ENCODE results near the gene CNN2. TPM values are rescaled to one million over a fixed set of nuclear protein-coding genes. Genes with fewer than 3 reads are reported as not detected.

The CNN2 gene
- total and polyA plus RNA-seq, 2 of the 4 experiments (the other 2 are of a cell fraction), result 272 to 395 TPM

- Histone ChIP-seq H4K20me1 (ENCODE audit: insufficient read depth, low read length) (no peaks in the 10 kb centered on the region), H4K91ac (ENCODE audit: insufficient read depth, low read depth, low read length) (no peak overlapping the region), H3K27me3 (ENCODE audit: control insufficient read depth, insufficient read depth, low read length) (no peaks in the 10 kb centered on the region), H3K4me3 (ENCODE audit: insufficient read depth, low read depth, low read length) (no peak overlapping the region), H2AK5ac (ENCODE audit: low read depth, low read length) (no peak overlapping the region), H4K5ac (ENCODE audit: low read depth, low read length) (no peak overlapping the region), H3K4ac (ENCODE audit: low read depth, low read length) (no peak overlapping the region), H4K8ac (ENCODE audit: low read depth in 2 of 2, low read length in 2 of 2) (no peak overlapping the region), H3K79me1 (ENCODE audit: low read depth in 1 of 2, low read length in 2 of 2) (no peaks in the 10 kb centered on the region), H3K9ac (ENCODE audit: low read depth, low read length) (no peak overlapping the region), H3K36me3 (ENCODE audit: control insufficient read depth, insufficient read depth, low read length) (no peaks in the 10 kb centered on the region), H3K9me3 (ENCODE audit: control insufficient read depth, insufficient read depth, low read length) (peaks cover 6% of the 10 kb centered on the region; the same call in 1 of the 2 replicates), H2AFZ (replicated peaks; ENCODE audit: low read length, poor library complexity) (no peak overlapping the region), H3K4me2 (ENCODE audit: low read depth, low read length) (no peak overlapping the region), H2BK20ac (ENCODE audit: low read depth, low read length) (no peak overlapping the region), H2BK120ac (ENCODE audit: low read depth, low read length) (no peak overlapping the region), H2BK5ac (ENCODE audit: low read depth, low read length, poor library complexity, severe bottlenecking) (no peak overlapping the region), H2AK9ac (replicated peaks; ENCODE audit: low read depth, low read length, poor library complexity) (no peak overlapping the region), H3K56ac (ENCODE audit: extremely low read depth, insufficient read depth, low read length) (no peak overlapping the region), H3K18ac (ENCODE audit: low read depth, low read length) (no peak overlapping the region), H3K4me1 (ENCODE audit: control insufficient read depth, insufficient read depth, low read length) (no peaks in the 10 kb centered on the region), H3K27ac (ENCODE audit: insufficient read depth, low read length) (no peak overlapping the region), H2BK15ac (ENCODE audit: low read depth, low read length) (no peak overlapping the region), H3K9me1 (ENCODE audit: insufficient read depth, low read length) (no peaks in the 10 kb centered on the region), H3K23ac (ENCODE audit: low read depth, low read length) (no peak overlapping the region), H3K14ac (replicated peaks; ENCODE audit: low read depth, low read length) (no peak overlapping the region)
- intact Hi-C loops (cut with micrococcal nuclease) (no loop called here), in situ Hi-C loops (cut with MboI; ENCODE audit: low sequenced_read_pairs) (no loop called here), dilution Hi-C loops (cut with HindIII; ENCODE audit: low sequenced_read_pairs, unreplicated experiment) (no loop called here)
- POLR2A ChIA-PET (ENCODE audit: unreplicated experiment), result no interaction called here
- TF ChIP-seq RAD21 (IDR thresholded peaks at IDR 0.05; ENCODE audit: low read length), result no peak
- TF ChIP-seq ELK1 (IDR thresholded peaks at IDR 0.05; ENCODE audit: borderline replicate concordance, low read depth, low read length), result no peak
- no peak for TF ChIP-seq NFE2L2 (IDR thresholded peaks at IDR 0.05; ENCODE audit: low read depth, low read length)
- TF ChIP-seq RFX5 (IDR thresholded peaks at IDR 0.05; ENCODE audit: low read depth, low read length), result no peak
- no peak for TF ChIP-seq RCOR1 (IDR thresholded peaks at IDR 0.05; ENCODE audit: insufficient replicate concordance, low read length)
- TF ChIP-seq BHLHE40 (IDR thresholded peaks at IDR 0.05; ENCODE audit: low read depth, low read length), result no peak
- no peak for TF ChIP-seq CEBPB (IDR thresholded peaks at IDR 0.05; ENCODE audit: low read depth, low read length)
- ATAC-seq (ENCODE audit: low read depth) (no peak), DNase-seq (no peak)
- no TSS peak for BruUV-seq (replicated peaks)
- CTCF ChIA-PET, result no interaction called here
- WGBS, 2 experiments (ENCODE audit: extremely low coverage in 2 of 2, insufficient read length in 1 of 2), result no CpG with 5 or more reads among the region's 11 CpGs
Observed at GRCh38 chr19:1049800-1050199, 23.4 kb downstream of the CNN2 start.
